Cortex of kidney (tissue), 1 donor: ENCODE results near the gene ARHGAP18.

Experiments used
- DNase-seq: peaks from one replicate; lab custom pipeline; 2025; lab: John Stamatoyannopoulos, UW

The ARHGAP18 gene

GRCh38 chr6:129614464-129614863 lies 95.5 kb downstream of the ARHGAP18 start:
- DNase-seq, result no peak

DNA sequence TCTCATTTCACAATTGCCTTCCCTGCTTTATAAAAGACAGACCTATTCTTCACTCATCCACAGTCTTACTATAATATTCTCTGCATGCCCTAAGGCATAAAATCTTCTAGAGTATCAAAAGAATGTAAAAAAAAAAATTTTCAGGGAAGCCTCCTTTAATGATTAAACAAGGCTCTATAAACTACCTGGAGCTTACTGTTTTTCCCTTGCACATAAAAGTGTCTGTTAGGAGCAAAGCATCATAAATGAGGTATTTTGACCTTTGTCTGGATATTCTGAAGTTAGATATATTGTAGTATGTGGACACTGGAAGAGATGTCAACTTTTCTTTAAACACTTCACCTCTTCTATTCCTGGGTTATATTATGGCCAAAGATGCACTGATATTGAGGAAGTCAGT lies 97.5 kb downstream of the ARHGAP18 start:
- no peak for DNase-seq

- DNase-seq, result no peak
Observed at GRCh38 chr6:129609635-129610034, 100.3 kb downstream of the ARHGAP18 start.

- no peak for DNase-seq
Observed at GRCh38 chr6:129608886-129609537, 101.0 kb downstream of the ARHGAP18 start.

GRCh38 chr6:129607581-129608186 lies 102.3 kb downstream of the ARHGAP18 start:
- DNase-seq, result no peak

DNA sequence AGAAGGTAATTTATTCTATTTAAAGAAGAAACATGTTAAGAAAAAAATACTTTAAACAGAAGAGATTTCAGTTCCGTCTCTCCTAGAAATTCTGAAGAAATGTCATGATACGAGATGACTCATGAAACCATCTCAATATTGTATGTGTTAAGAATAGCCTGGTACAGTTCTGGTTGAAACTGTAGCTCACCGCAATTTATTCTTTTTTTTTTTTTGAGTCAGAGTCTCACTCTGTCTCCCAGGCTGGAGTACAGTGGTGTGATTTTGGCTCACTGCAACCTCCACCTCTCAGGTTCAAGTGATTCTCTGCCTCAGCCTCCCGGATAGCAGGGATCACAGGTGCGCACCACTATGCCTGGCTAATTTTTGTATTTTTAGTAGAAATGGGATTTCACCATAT lies 103.3 kb downstream of the ARHGAP18 start:
- no peak for DNase-seq

- no peak for DNase-seq
Observed at GRCh38 chr6:129605967-129606366, 104.0 kb downstream of the ARHGAP18 start.

- DNase-seq, result no peak
Observed at GRCh38 chr6:129605095-129605494, 104.9 kb downstream of the ARHGAP18 start.

GRCh38 chr6:129604321-129604720 lies 105.7 kb downstream of the ARHGAP18 start:
- DNase-seq, result no peak

GRCh38 chr6:129603741-129604140 lies 106.2 kb downstream of the ARHGAP18 start:
- DNase-seq, result no peak

GRCh38 chr6:129601323-129601722 lies 108.7 kb downstream of the ARHGAP18 start:
- DNase-seq, result no peak

DNA sequence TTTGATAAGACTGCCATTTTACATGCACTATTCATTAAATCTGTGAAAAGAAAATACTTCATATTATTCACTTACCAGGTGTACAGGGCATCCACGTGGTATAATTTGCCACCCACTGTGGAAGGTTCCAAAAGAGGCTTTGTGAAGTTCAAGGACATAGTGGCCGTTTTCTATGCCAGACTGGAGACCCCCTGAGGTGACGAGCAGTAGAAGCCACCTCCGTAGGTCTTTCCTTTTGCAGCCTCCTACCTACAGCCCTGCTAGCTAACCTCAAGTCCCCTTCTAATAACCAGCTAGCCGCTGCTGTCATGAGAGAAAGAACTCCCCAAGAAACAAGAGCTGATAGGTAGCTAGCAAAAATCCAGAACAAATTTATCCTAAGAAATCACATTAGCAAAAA lies 110.5 kb downstream of the ARHGAP18 start:
- DNase-seq, result no peak

- DNase-seq, result no peak
Observed at GRCh38 chr6:129598244-129599187, 111.5 kb downstream of the ARHGAP18 start.

- DNase-seq, result no peak
Observed at GRCh38 chr6:129597023-129597713, 112.8 kb downstream of the ARHGAP18 start.

DNA sequence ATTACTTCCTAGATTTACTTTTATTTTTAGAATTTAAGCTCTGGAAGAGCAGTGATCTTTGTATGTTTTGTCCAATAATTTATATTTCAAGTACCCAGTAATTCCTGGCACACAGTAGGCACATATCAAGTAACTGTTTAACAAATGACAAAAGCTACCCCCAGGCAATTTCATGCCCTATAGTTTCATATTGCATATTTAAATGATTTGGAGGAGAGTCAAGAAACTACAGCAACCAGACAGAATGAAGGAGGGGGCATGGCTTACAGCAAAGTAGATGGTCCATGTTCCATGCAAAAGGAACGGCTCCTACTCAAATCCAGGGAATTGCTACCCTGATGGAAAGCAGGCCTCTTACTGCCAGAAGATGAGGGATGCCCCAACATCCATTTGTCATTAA lies 113.5 kb downstream of the ARHGAP18 start:
- DNase-seq, result no peak

- DNase-seq, result no peak
Observed at GRCh38 chr6:129593233-129593564, 116.8 kb downstream of the ARHGAP18 start.

- no peak for DNase-seq
Observed at GRCh38 chr6:129592516-129593232, 117.3 kb downstream of the ARHGAP18 start.

DNA sequence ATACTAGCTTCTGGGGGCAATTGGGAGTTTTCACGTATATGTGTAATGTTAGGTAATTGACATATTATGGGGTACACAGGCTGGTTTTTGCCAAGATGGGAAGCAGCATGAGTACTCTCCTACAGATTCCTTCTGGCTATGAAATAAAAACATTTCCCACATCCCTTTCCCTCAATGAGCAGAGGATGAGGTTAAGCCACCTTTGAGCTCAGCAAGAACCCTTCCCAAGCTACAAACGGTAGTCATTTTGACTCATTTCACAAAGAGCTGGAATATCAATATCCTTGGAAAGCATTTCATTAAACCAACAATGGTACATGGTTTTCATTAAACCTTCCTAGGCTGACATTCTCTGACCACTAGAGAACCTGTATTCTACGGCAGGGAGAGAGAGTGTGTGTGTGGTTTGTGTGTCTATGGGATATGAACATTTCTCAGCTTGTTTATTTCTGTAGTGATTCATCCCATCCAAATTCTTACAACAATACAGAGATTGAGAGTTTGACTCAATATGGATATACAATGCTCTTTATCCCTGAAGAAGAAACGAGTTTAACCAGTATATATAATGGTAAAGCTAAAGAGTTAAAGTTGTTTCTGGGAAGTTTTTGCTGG lies 119.5 kb downstream of the ARHGAP18 start:
- no peak for DNase-seq

DNA sequence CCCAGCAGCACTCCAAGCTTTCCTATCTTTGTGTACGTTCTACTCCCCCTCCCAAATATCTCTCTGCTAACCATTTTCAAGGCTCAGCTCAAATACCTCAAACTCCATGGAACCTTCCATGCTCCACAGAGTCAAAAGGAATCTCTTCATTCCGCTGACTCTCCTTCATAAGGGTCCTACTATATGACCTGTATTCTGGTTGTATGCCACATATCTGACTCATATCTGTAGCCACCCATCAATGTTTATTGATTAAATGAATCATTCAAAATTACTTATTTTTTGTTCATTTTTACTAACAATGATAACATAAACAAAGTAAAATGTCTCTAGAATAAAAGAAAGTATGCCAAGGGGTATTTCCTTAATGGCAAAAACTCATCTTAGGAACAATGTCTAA lies 123.2 kb downstream of the ARHGAP18 start:
- no peak for DNase-seq

DNA sequence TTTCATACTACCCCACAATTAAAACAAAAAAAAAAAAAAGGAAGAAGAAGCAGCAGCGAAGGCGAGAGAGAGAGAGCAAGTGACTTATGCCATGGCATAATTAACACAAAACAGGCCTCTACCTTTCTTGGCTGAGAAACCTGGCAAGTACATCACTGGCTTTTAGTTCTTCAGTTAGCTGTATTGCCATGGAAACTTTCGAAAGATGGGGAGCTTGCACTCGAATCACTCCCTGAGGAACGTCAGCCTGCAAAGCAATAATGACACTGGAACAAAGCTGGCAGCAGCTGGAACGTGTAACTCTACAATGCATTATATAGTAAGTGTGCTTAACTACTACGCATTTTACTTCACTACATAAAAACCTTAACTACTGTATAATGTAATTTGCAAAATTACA lies 126.1 kb downstream of the ARHGAP18 start:
- no peak for DNase-seq

- DNase-seq, result no peak
Observed at GRCh38 chr6:129578315-129578714, 131.7 kb downstream of the ARHGAP18 start.
